H1 (cell line): ENCODE results near the gene POGZ. TPM values are rescaled to one million over a fixed set of nuclear protein-coding genes. Genes with fewer than 3 reads are reported as not detected.

Source experiments
- polyA plus RNA-seq, 7 experiments: library from polyadenylated mRNA; depleted of rRNA in 3 of 7; stranded (reverse) in 5 of 7; unstranded in 2 of 7; fragments of >200 nt in 5 of 7; fragments of 200-250 nt in 2 of 7; gene quantifications; 1 replicate in 5 of 7; 2 replicates in 1 of 7; 4 replicates in 1 of 7; pipeline versions ENCODE4 v1.2.1 to v1.2.3, GENCODE V29; 2011 to 2013; ENCODE audit warnings: missing spikeins in 2 of 7, mixed read lengths in 2 of 7
- total RNA-seq: library from RNA; stranded (reverse); fragmentation: NEBNext Ultra II Directional; extraction: Animal tissue kit (Norgen Biotek cat#: 25700); gene quantifications from 2 replicates; pipeline ENCODE4 v1.2.1, GENCODE V29; 2021
- TF ChIP-seq, protein P1 (sequence below): fragments of 300-600 bp; sonication (generic); IDR thresholded peaks from 2 replicates; pipeline ENCODE4 v1.7.1; 2012; ENCODE audit warnings: low read length, moderate library complexity, mild to moderate bottlenecking, inconsistent platforms; ENCODE audit not compliant: insufficient replicate concordance

The POGZ gene
- total and polyA plus RNA-seq, 2 of the 8 experiments (the other 6 are each of a cell fraction or from before 2014, with no cell fraction given) = 66.4 to 105 TPM

DNA sequence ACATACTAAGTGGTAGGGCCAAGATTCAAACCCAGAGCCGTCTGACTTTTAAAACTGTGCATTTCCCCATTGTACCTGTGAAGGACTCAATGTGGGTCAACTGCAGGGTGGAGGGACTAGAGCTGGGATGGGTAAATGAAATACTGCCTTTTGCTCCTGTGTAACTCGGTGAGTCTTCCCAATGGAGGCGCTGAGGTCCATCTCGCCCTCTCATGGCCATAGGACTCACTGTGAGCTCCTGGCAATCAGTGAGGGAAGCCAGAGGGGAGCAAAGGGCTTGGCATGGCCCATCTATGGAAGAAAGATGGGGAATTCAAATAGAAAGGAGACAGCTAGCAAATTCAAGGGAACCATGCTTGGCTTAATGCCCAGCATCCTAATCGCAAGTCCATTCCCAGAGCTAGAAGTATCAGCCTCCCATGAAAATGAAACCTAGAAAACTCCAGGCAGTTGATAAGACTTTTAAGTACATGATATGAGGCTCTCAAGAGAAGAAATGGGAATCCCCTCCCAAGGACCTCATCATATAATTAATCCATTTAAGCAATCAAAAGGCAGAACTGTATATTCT lies 26.5 kb upstream of the POGZ start (continued):
- TF ChIP-seq, protein P1, sequence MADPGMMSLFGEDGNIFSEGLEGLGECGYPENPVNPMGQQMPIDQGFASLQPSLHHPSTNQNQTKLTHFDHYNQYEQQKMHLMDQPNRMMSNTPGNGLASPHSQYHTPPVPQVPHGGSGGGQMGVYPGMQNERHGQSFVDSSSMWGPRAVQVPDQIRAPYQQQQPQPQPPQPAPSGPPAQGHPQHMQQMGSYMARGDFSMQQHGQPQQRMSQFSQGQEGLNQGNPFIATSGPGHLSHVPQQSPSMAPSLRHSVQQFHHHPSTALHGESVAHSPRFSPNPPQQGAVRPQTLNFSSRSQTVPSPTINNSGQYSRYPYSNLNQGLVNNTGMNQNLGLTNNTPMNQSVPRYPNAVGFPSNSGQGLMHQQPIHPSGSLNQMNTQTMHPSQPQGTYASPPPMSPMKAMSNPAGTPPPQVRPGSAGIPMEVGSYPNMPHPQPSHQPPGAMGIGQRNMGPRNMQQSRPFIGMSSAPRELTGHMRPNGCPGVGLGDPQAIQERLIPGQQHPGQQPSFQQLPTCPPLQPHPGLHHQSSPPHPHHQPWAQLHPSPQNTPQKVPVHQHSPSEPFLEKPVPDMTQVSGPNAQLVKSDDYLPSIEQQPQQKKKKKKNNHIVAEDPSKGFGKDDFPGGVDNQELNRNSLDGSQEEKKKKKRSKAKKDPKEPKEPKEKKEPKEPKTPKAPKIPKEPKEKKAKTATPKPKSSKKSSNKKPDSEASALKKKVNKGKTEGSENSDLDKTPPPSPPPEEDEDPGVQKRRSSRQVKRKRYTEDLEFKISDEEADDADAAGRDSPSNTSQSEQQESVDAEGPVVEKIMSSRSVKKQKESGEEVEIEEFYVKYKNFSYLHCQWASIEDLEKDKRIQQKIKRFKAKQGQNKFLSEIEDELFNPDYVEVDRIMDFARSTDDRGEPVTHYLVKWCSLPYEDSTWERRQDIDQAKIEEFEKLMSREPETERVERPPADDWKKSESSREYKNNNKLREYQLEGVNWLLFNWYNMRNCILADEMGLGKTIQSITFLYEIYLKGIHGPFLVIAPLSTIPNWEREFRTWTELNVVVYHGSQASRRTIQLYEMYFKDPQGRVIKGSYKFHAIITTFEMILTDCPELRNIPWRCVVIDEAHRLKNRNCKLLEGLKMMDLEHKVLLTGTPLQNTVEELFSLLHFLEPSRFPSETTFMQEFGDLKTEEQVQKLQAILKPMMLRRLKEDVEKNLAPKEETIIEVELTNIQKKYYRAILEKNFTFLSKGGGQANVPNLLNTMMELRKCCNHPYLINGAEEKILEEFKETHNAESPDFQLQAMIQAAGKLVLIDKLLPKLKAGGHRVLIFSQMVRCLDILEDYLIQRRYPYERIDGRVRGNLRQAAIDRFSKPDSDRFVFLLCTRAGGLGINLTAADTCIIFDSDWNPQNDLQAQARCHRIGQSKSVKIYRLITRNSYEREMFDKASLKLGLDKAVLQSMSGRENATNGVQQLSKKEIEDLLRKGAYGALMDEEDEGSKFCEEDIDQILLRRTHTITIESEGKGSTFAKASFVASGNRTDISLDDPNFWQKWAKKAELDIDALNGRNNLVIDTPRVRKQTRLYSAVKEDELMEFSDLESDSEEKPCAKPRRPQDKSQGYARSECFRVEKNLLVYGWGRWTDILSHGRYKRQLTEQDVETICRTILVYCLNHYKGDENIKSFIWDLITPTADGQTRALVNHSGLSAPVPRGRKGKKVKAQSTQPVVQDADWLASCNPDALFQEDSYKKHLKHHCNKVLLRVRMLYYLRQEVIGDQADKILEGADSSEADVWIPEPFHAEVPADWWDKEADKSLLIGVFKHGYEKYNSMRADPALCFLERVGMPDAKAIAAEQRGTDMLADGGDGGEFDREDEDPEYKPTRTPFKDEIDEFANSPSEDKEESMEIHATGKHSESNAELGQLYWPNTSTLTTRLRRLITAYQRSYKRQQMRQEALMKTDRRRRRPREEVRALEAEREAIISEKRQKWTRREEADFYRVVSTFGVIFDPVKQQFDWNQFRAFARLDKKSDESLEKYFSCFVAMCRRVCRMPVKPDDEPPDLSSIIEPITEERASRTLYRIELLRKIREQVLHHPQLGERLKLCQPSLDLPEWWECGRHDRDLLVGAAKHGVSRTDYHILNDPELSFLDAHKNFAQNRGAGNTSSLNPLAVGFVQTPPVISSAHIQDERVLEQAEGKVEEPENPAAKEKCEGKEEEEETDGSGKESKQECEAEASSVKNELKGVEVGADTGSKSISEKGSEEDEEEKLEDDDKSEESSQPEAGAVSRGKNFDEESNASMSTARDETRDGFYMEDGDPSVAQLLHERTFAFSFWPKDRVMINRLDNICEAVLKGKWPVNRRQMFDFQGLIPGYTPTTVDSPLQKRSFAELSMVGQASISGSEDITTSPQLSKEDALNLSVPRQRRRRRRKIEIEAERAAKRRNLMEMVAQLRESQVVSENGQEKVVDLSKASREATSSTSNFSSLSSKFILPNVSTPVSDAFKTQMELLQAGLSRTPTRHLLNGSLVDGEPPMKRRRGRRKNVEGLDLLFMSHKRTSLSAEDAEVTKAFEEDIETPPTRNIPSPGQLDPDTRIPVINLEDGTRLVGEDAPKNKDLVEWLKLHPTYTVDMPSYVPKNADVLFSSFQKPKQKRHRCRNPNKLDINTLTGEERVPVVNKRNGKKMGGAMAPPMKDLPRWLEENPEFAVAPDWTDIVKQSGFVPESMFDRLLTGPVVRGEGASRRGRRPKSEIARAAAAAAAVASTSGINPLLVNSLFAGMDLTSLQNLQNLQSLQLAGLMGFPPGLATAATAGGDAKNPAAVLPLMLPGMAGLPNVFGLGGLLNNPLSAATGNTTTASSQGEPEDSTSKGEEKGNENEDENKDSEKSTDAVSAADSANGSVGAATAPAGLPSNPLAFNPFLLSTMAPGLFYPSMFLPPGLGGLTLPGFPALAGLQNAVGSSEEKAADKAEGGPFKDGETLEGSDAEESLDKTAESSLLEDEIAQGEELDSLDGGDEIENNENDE = no peak
